ENCODE data around the gene FBXO46. TPM values are rescaled to one million over a fixed set of nuclear protein-coding genes. Genes with fewer than 3 reads are reported as not detected.
A peak's percentile ranks its signal among the peaks of the same experiment; 100 is the strongest.

The FBXO46 gene
- total RNA-seq, 2 experiments from 2014 or later, result 26.1 to 29.4 TPM

GRCh38 chr19:45770192-45771101, 39.8 kb upstream of the FBXO46 start:
- Mint-ChIP-seq H3K4me3 (peak overlapping the region; percentile 78), H3K36me3 (peaks cover 3% of the 10 kb centered on the region), H3K4me1 (ENCODE audit: low read depth) (peaks cover 10% of the 10 kb centered on the region), H3K27me3 (peaks cover 9% of the 10 kb centered on the region), H3K9me3 (no peaks in the 10 kb centered on the region), H3K27ac (peak overlapping the region; percentile 28)
- intact Hi-C loops (cut with micrococcal nuclease), result loop anchor here (1.0 kb wide), 3 partner anchors 9 to 29 kb away; no protein-coding TSS in a partner anchor
- DNase-seq, result peak; percentile 92
- ChIA-PET POLR2A (interaction anchor here (0.6 to 1.9 kb wide), 5 partner anchors 25 to 292 kb away, joined by 3 to 10 read pairs (median 4); partner anchors contain the start of genes FBXO46 and QPCTL), CTCF (interaction anchor here (0.6 to 6.5 kb wide), 25 partner anchors 9 to 1047 kb away, joined by 3 to 121 read pairs (median 5); partner anchors contain the start of genes DMPK, DMWD, FBXO46 and MYPOP)

GRCh38 chr19:45769821-45770191, 39.1 kb upstream of the FBXO46 start:
- intact Hi-C loops (cut with micrococcal nuclease), result loop anchor here (1.0 to 2.0 kb wide), 6 partner anchors 9 to 115 kb away; partner anchors contain the start of genes FBXO46 and SYMPK
- no peak for DNase-seq
- H3K36me3 Mint-ChIP-seq, result peaks cover 3% of the 10 kb centered on the region
- H3K9me3 Mint-ChIP-seq, result no peaks in the 10 kb centered on the region
- peak overlapping the region; percentile 78 for H3K4me3 Mint-ChIP-seq
- H3K4me1 Mint-ChIP-seq (ENCODE audit: low read depth), result peaks cover 10% of the 10 kb centered on the region
- peak overlapping the region; percentile 18 for H3K27ac Mint-ChIP-seq
- POLR2A ChIA-PET, result interaction anchor here (0.9 to 1.9 kb wide), 7 partner anchors 9 to 291 kb away, joined by 3 to 10 read pairs (median 4); partner anchors contain the start of genes FBXO46, IRF2BP1 and QPCTL
- CTCF ChIA-PET, result interaction anchor here (0.6 to 6.5 kb wide), 31 partner anchors 9 to 291 kb away, joined by 3 to 121 read pairs (median 5); partner anchors contain the start of genes DMPK, DMWD, FBXO46 and IRF2BP1
- H3K27me3 Mint-ChIP-seq, result peaks cover 12% of the 10 kb centered on the region

GRCh38 chr19:45768984-45769782, 38.5 kb upstream of the FBXO46 start, which contains the start of gene SIX5:
Gene SIX5, minus strand, starts transcription at chr19:45769252. Its CDS starts 408 bp downstream, at chr19:45768844.
- peak; percentile 98 for DNase-seq
- Mint-ChIP-seq H3K36me3 (peaks cover 3% of the 10 kb centered on the region), H3K4me1 (ENCODE audit: low read depth) (peaks cover 10% of the 10 kb centered on the region), H3K4me3 (peak within 1 kb of the TSS; percentile 78), H3K27ac (peak within 1 kb of the TSS; percentile 18), H3K9me3 (no peaks in the 10 kb centered on the region), H3K27me3 (peaks cover 15% of the 10 kb centered on the region)
- CTCF ChIA-PET, result interaction anchor here (0.6 to 6.5 kb wide), 36 partner anchors 9 to 290 kb away, joined by 3 to 121 read pairs (median 5); partner anchors contain the start of genes DMPK, DMWD, FBXO46 and IRF2BP1
- intact Hi-C loops (cut with micrococcal nuclease), result loop anchor here (1.0 to 2.0 kb wide), 3 partner anchors 38 to 116 kb away; partner anchors contain the start of genes FBXO46 and SYMPK
- POLR2A ChIA-PET, result interaction anchor here (0.7 to 1.9 kb wide), 11 partner anchors 10 to 290 kb away, joined by 3 to 10 read pairs (median 3); partner anchors contain the start of genes DMWD, IRF2BP1 and QPCTL

- H3K4me3 Mint-ChIP-seq, result peak overlapping the region; percentile 78
- H3K27me3 Mint-ChIP-seq, result peaks cover 15% of the 10 kb centered on the region
- H3K27ac Mint-ChIP-seq, result peak overlapping the region; percentile 10
- H3K4me1 Mint-ChIP-seq (ENCODE audit: low read depth), result peaks cover 10% of the 10 kb centered on the region
- peaks cover 3% of the 10 kb centered on the region for H3K36me3 Mint-ChIP-seq
- ChIA-PET POLR2A (interaction anchor here (1.2 to 1.9 kb wide), 8 partner anchors 11 to 290 kb away, joined by 3 to 10 read pairs (median 4); partner anchors contain the start of genes DMWD and QPCTL), CTCF (interaction anchor here (0.7 to 6.5 kb wide), 14 partner anchors 9 to 248 kb away, joined by 3 to 121 read pairs (median 8); partner anchors contain the start of genes DMPK, FBXO46, MYPOP and SYMPK)
- H3K9me3 Mint-ChIP-seq, result no peaks in the 10 kb centered on the region
- peak; percentile 59 for DNase-seq
- intact Hi-C loops (cut with micrococcal nuclease), result loop anchor here (2.0 kb wide), 1 partner anchor 38 kb away; the partner anchor contains the start of gene FBXO46
These were observed 37.9 kb upstream of the FBXO46 start for GRCh38 chr19:45768655-45768983.

GRCh38 chr19:45767881-45768654, 37.4 kb upstream of the FBXO46 start:
- Mint-ChIP-seq H3K27ac (no peak overlapping the region), H3K4me3 (peak overlapping the region; percentile 60), H3K4me1 (ENCODE audit: low read depth) (peaks cover 10% of the 10 kb centered on the region), H3K27me3 (peaks cover 15% of the 10 kb centered on the region), H3K9me3 (no peaks in the 10 kb centered on the region), H3K36me3 (peaks cover 3% of the 10 kb centered on the region)
- ChIA-PET CTCF (interaction anchor here (0.8 to 6.5 kb wide), 9 partner anchors 11 to 241 kb away, joined by 3 to 121 read pairs (median 8); partner anchors contain the start of genes DMPK and FBXO46), POLR2A (interaction anchor here (1.2 to 1.8 kb wide), 6 partner anchors 11 to 126 kb away, joined by 3 to 10 read pairs (median 4); partner anchors contain the start of genes DMWD and QPCTL)
- intact Hi-C loops (cut with micrococcal nuclease), result loop anchor here (2.0 kb wide), 1 partner anchor 37 kb away; the partner anchor contains the start of gene FBXO46
- DNase-seq, result peak; percentile 23

- ChIA-PET POLR2A (interaction anchor here (1.2 kb wide), 1 partner anchor 75 kb away, joined by 3 read pairs; the partner anchor contains the start of gene SNRPD2), CTCF (interaction anchor here (0.8 to 6.5 kb wide), 6 partner anchors 12 to 242 kb away, joined by 3 to 121 read pairs (median 12); partner anchors contain the start of gene FBXO46)
- Mint-ChIP-seq H3K4me1 (ENCODE audit: low read depth) (peaks cover 10% of the 10 kb centered on the region), H3K27me3 (peaks cover 15% of the 10 kb centered on the region), H3K4me3 (peak overlapping the region; percentile 26), H3K27ac (no peak overlapping the region), H3K9me3 (no peaks in the 10 kb centered on the region), H3K36me3 (peaks cover 3% of the 10 kb centered on the region)
- no peak for DNase-seq
- intact Hi-C loops (cut with micrococcal nuclease), result no loop called here
These were observed 36.7 kb upstream of the FBXO46 start for GRCh38 chr19:45767410-45767880.

GRCh38 chr19:45766869-45767346, 36.2 kb upstream of the FBXO46 start:
- DNase-seq, result no peak
- H3K9me3 Mint-ChIP-seq, result no peaks in the 10 kb centered on the region
- peaks cover 18% of the 10 kb centered on the region for H3K27me3 Mint-ChIP-seq
- ChIA-PET CTCF (interaction anchor here (0.8 to 6.5 kb wide), 3 partner anchors 12 to 49 kb away, joined by 3 to 121 read pairs (median 4); no protein-coding TSS in a partner anchor), POLR2A (interaction anchor here (1.2 kb wide), 1 partner anchor 75 kb away, joined by 3 read pairs; the partner anchor contains the start of gene SNRPD2)
- intact Hi-C loops (cut with micrococcal nuclease), result no loop called here
- H3K4me1 Mint-ChIP-seq (ENCODE audit: low read depth), result peaks cover 10% of the 10 kb centered on the region
- H3K36me3 Mint-ChIP-seq, result peaks cover 3% of the 10 kb centered on the region
- peak overlapping the region; percentile 26 for H3K4me3 Mint-ChIP-seq
- no peak overlapping the region for H3K27ac Mint-ChIP-seq

- Mint-ChIP-seq H3K4me3 (no peak overlapping the region), H3K27ac (no peak overlapping the region), H3K36me3 (peaks cover 3% of the 10 kb centered on the region), H3K27me3 (peaks cover 18% of the 10 kb centered on the region), H3K4me1 (ENCODE audit: low read depth) (peaks cover 10% of the 10 kb centered on the region), H3K9me3 (no peaks in the 10 kb centered on the region)
- ChIA-PET POLR2A (interaction anchor here (1.2 kb wide), 1 partner anchor 74 kb away, joined by 3 read pairs; the partner anchor contains the start of gene SNRPD2), CTCF (interaction anchor here (6.5 kb wide), 1 partner anchor 34 kb away, joined by 121 read pairs; no protein-coding TSS in a partner anchor)
- DNase-seq, result no peak
- intact Hi-C loops (cut with micrococcal nuclease), result no loop called here
These were observed 35.7 kb upstream of the FBXO46 start for GRCh38 chr19:45766296-45766868.

- ChIA-PET POLR2A (no interaction called here), CTCF (interaction anchor here (1.0 to 6.5 kb wide), 2 partner anchors 13 to 34 kb away, joined by 3 to 121 read pairs; no protein-coding TSS in a partner anchor)
- Mint-ChIP-seq H3K4me3 (no peak overlapping the region), H3K9me3 (no peaks in the 10 kb centered on the region), H3K4me1 (ENCODE audit: low read depth) (peaks cover 8% of the 10 kb centered on the region), H3K36me3 (no peaks in the 10 kb centered on the region), H3K27ac (no peak overlapping the region), H3K27me3 (peaks cover 18% of the 10 kb centered on the region)
- intact Hi-C loops (cut with micrococcal nuclease), result no loop called here
- DNase-seq, result no peak
These were observed 35.1 kb upstream of the FBXO46 start for GRCh38 chr19:45765702-45766295.

Measured in activated CD4-positive, alpha-beta memory T cell treated with anti-CD3 and anti-CD28 coated beads for 36 hours (primary cell).